ENCODE results near the gene CPNE2.

The CPNE2 gene

GRCh38 chr16:57133031-57133430 is 40.6 kb downstream of the CPNE2 start:
- in situ Hi-C loops (cut with MboI; ENCODE audit: low sequenced_read_pairs, unreplicated experiment): no loop called here
- no peak for DNase-seq (ENCODE audit: low spot score)
- TF ChIP-seq CTCF (IDR thresholded peaks at IDR 0.05; ENCODE audit: borderline replicate concordance, control extremely low read depth, extremely low read depth, insufficient read depth, missing control alignments): no peak

GRCh38 chr16:57133886-57134285 is 41.5 kb downstream of the CPNE2 start:
- in situ Hi-C loops (cut with MboI; ENCODE audit: low sequenced_read_pairs, unreplicated experiment): no loop called here
- DNase-seq (ENCODE audit: low spot score): no peak
- no peak for TF ChIP-seq CTCF (IDR thresholded peaks at IDR 0.05; ENCODE audit: borderline replicate concordance, control extremely low read depth, extremely low read depth, insufficient read depth, missing control alignments)

- in situ Hi-C loops (cut with MboI; ENCODE audit: low sequenced_read_pairs, unreplicated experiment): no loop called here
- no peak for TF ChIP-seq CTCF (IDR thresholded peaks at IDR 0.05; ENCODE audit: borderline replicate concordance, control extremely low read depth, extremely low read depth, insufficient read depth, missing control alignments)
- DNase-seq (ENCODE audit: low spot score): no peak
Measured at GRCh38 chr16:57134982-57135381, 42.6 kb downstream of the CPNE2 start.

- in situ Hi-C loops (cut with MboI; ENCODE audit: low sequenced_read_pairs, unreplicated experiment): no loop called here
- no peak for DNase-seq (ENCODE audit: low spot score)
- TF ChIP-seq CTCF (IDR thresholded peaks at IDR 0.05; ENCODE audit: borderline replicate concordance, control extremely low read depth, extremely low read depth, insufficient read depth, missing control alignments): no peak
Measured at GRCh38 chr16:57137043-57137442, 44.7 kb downstream of the CPNE2 start.

- DNase-seq (ENCODE audit: low spot score): no peak
- no peak for TF ChIP-seq CTCF (IDR thresholded peaks at IDR 0.05; ENCODE audit: borderline replicate concordance, control extremely low read depth, extremely low read depth, insufficient read depth, missing control alignments)
- in situ Hi-C loops (cut with MboI; ENCODE audit: low sequenced_read_pairs, unreplicated experiment): no loop called here
Measured at GRCh38 chr16:57137566-57138273, 45.3 kb downstream of the CPNE2 start.

- in situ Hi-C loops (cut with MboI; ENCODE audit: low sequenced_read_pairs, unreplicated experiment): no loop called here
- no peak for TF ChIP-seq CTCF (IDR thresholded peaks at IDR 0.05; ENCODE audit: borderline replicate concordance, control extremely low read depth, extremely low read depth, insufficient read depth, missing control alignments)
- DNase-seq (ENCODE audit: low spot score): no peak
Measured at GRCh38 chr16:57138281-57138935, 46.0 kb downstream of the CPNE2 start.
